GM12873 (cell line): ENCODE results near the gene HEG1.

Experiments
- TF ChIP-seq, protein P1 (sequence below): IDR thresholded peaks from 2 replicates; pipeline ENCODE4 v1.5.1; 2012; ENCODE audit warnings: low read depth, mild to moderate bottlenecking, moderate library complexity, low read length, control low read depth; ENCODE audit not compliant: insufficient read depth; ENCODE audit errors: missing control alignments

Gene HEG1

GRCh38 chr3:125051715-125052581 lies 3.8 kb downstream of the HEG1 start:
- TF ChIP-seq, protein P1, sequence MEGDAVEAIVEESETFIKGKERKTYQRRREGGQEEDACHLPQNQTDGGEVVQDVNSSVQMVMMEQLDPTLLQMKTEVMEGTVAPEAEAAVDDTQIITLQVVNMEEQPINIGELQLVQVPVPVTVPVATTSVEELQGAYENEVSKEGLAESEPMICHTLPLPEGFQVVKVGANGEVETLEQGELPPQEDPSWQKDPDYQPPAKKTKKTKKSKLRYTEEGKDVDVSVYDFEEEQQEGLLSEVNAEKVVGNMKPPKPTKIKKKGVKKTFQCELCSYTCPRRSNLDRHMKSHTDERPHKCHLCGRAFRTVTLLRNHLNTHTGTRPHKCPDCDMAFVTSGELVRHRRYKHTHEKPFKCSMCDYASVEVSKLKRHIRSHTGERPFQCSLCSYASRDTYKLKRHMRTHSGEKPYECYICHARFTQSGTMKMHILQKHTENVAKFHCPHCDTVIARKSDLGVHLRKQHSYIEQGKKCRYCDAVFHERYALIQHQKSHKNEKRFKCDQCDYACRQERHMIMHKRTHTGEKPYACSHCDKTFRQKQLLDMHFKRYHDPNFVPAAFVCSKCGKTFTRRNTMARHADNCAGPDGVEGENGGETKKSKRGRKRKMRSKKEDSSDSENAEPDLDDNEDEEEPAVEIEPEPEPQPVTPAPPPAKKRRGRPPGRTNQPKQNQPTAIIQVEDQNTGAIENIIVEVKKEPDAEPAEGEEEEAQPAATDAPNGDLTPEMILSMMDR, result no peak

GRCh38 chr3:125051205-125051604 lies 4.6 kb downstream of the HEG1 start:
- TF ChIP-seq, protein P1, result no peak

- TF ChIP-seq, protein P1, result no peak
These were observed 5.2 kb downstream of the HEG1 start for GRCh38 chr3:125050488-125051090.

DNA sequence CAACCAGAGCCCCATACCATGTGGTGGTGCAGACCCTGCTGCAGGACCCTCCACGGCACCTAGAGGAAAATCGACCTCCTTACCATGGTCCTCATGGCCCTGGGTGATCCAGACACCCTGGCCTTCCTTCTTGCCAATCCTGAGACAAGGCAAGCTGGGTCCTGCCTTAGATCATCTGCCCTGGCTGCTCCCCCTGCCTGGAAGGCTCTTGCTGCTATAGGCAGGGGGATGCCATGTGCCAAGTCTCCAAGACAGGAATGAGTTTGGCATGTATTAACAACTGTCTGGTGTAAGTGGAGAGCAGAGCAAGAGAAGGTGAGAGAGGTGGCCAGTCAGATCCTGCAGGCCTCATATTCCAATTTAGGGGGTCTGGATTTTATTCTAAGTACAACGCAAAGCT lies 7.5 kb downstream of the HEG1 start:
- TF ChIP-seq, protein P1, result no peak

DNA sequence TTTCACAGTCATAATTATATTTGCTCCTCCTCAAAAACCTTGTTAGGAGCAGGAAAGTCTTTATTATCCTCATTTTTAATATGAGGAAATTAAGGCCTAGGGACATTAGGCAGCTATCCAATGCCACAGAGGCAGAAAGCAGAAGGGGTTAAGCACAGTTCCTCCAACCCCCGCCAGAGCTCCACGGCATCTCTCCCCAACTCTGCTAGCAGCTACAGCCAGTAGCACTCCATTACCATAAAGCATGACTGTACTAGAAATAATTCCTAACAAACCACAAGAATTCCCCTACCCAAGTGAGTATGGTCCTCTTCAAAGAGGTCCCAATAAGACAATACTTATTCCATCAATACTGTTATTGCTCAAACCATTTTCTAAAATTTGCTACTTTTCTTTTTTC lies 9.8 kb downstream of the HEG1 start:
- TF ChIP-seq, protein P1, result no peak

GRCh38 chr3:125045194-125045593 lies 10.6 kb downstream of the HEG1 start:
- TF ChIP-seq, protein P1, result no peak

GRCh38 chr3:125043599-125044151 lies 12.1 kb downstream of the HEG1 start:
- TF ChIP-seq, protein P1, result no peak
